Nephron progenitor cell (in vitro differentiated cells): Measurements from ENCODE around the gene CRACDL.

Experiments
- DNase-seq: peaks from one replicate; pipeline ENCODE4 v3.0.0; 2021
- H3K27ac Mint-ChIP-seq: 2 replicates; pipeline ENCODE4 v1.8.0; 2021; ENCODE audit warnings: mild to moderate bottlenecking, moderate library complexity, mixed read lengths
- H3K27me3 Mint-ChIP-seq: 2 replicates; pipeline ENCODE4 v1.8.0; 2021; ENCODE audit warnings: mild to moderate bottlenecking, low read depth, mixed read lengths; ENCODE audit not compliant: poor library complexity
- H3K36me3 Mint-ChIP-seq: 2 replicates; pipeline ENCODE4 v1.8.0; 2021; ENCODE audit warnings: low read depth, mixed read lengths
- H3K4me1 Mint-ChIP-seq: 2 replicates; pipeline ENCODE4 v1.8.0; 2021; ENCODE audit warnings: mixed read lengths
- H3K4me3 Mint-ChIP-seq: 2 replicates; pipeline ENCODE4 v1.8.0; 2021; ENCODE audit warnings: mild to moderate bottlenecking, moderate library complexity, mixed read lengths
- H3K9me3 Mint-ChIP-seq: 2 replicates; pipeline ENCODE4 v1.8.0; 2021; ENCODE audit warnings: mild to moderate bottlenecking, moderate library complexity, mixed read lengths
- TF ChIP-seq, protein P1 (sequence below): fragments of 200-600 bp; sonication (generic); IDR thresholded peaks from 2 replicates; pipeline ENCODE4 v1.5.0; 2021; ENCODE audit warnings: antibody characterized with exemption

CRACDL gene

DNA sequence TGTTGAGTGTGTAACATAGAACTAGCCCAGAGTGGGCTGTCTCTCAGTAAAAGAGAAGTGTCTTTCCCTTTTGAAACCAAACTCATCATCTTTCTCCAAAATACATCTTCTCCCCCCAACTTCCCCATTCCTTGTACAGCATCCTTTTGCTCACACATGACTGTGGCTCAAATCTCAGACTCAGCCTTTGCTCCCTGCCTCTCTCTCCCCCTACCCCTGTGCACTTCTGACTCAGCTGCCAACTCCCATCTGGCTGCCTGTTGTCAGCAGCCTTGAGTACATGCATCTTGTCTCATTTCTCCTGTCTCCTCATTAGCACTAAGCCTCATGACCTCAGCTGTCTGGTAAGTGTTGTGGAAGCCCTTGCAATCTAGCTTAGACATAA lies 187.0 kb downstream of the CRACDL start:
- H3K36me3 Mint-ChIP-seq: no peaks in the 10 kb centered on the region

DNA sequence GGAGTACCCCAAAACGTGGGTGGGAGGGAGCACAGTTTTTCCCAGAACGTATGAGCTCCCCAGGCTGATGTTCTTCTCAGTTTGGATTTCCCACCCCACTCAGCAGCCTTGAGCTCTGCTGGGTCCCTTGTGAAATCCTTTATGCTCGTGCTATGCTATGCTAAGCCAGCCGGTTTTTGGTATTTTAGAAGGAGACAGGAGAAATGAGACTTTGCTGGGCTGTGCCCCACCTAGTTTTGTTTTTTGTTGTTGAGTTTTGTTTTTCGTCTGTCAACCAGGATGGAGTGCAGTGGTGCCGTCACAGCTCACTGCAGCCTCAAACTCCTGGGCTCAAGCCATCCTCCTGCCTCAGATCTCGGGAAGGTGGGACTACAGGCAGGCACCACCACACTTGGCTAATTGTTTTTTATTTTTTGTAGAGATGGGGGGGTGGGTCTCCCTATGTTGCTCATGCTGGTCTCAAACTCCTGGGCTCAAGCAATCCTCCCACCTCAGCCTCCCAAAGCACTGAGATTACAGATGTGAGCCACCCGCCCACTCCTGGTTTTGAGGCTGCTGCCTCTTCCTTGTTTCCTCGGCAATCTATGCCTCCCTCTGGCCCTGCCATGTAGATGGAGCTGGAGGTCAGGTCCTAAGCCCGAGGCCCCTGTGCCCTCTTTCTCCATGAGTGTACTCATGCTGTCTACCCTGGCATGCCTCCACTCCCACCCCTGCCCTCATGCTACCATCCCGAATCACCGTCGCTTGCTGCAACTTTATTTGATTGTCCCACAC lies 187.5 kb downstream of the CRACDL start:
- no peak for DNase-seq
- Mint-ChIP-seq H3K4me3 (no peak overlapping the region), H3K27me3 (peaks cover 12% of the 10 kb centered on the region), H3K9me3 (peaks cover 12% of the 10 kb centered on the region), H3K36me3 (no peaks in the 10 kb centered on the region), H3K4me1 (peaks cover 15% of the 10 kb centered on the region), H3K27ac (no peak overlapping the region)
- TF ChIP-seq, protein P1, sequence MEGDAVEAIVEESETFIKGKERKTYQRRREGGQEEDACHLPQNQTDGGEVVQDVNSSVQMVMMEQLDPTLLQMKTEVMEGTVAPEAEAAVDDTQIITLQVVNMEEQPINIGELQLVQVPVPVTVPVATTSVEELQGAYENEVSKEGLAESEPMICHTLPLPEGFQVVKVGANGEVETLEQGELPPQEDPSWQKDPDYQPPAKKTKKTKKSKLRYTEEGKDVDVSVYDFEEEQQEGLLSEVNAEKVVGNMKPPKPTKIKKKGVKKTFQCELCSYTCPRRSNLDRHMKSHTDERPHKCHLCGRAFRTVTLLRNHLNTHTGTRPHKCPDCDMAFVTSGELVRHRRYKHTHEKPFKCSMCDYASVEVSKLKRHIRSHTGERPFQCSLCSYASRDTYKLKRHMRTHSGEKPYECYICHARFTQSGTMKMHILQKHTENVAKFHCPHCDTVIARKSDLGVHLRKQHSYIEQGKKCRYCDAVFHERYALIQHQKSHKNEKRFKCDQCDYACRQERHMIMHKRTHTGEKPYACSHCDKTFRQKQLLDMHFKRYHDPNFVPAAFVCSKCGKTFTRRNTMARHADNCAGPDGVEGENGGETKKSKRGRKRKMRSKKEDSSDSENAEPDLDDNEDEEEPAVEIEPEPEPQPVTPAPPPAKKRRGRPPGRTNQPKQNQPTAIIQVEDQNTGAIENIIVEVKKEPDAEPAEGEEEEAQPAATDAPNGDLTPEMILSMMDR: no peak

More for the DNA sequence above, 187.0 kb downstream of the CRACDL start:
- H3K4me3 Mint-ChIP-seq: no peak overlapping the region
- peaks cover 12% of the 10 kb centered on the region for H3K9me3 Mint-ChIP-seq
- TF ChIP-seq, protein P1: no peak
- peaks cover 15% of the 10 kb centered on the region for H3K4me1 Mint-ChIP-seq
- H3K27ac Mint-ChIP-seq: no peak overlapping the region
- peaks cover 18% of the 10 kb centered on the region for H3K27me3 Mint-ChIP-seq
- DNase-seq: no peak

DNA sequence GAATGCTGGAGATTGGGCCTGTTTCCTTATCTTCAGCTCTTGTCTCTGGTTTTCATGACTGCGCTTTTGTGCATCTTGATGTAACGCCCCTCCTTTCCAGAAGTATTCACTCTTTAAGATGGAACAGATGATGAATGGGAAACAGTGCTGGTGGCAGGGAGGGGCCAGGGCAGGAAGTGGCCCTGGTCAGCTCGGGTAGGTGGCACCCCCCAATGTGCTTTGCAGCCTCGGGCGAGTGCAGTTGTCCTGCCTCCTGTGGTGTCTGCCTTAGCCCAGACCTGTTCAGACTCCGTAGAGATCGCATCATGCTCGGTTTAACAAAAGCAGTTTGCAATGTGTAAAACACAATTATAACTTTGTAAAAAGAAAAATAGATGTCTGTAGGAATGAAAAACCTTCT lies 188.1 kb downstream of the CRACDL start:
- peaks cover 14% of the 10 kb centered on the region for H3K27me3 Mint-ChIP-seq
- H3K27ac Mint-ChIP-seq: no peak overlapping the region
- DNase-seq: no peak
- no peak overlapping the region for H3K4me3 Mint-ChIP-seq
- peaks cover 15% of the 10 kb centered on the region for H3K4me1 Mint-ChIP-seq
- H3K36me3 Mint-ChIP-seq: no peaks in the 10 kb centered on the region
- peaks cover 8% of the 10 kb centered on the region for H3K9me3 Mint-ChIP-seq
- TF ChIP-seq, protein P1: no peak

DNA sequence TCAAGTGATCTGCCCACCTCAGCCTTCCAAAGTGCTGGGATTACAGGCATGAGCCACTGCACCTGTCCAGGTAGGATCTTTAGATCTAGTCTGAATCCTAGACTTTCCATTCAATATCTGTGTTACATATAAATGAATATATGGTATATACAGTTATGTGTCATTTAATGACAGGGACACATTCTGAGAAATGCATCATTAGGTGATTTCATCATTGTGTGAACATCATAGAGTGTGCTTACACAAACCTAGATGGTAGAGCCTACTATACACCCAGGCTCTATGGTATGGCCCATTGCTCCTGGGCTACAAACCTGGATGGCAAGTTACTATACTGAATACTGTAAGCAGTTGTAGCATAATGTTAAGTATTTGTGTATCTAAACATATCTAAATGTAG lies 189.6 kb downstream of the CRACDL start:
- Mint-ChIP-seq H3K4me3 (no peak overlapping the region), H3K27ac (no peak overlapping the region), H3K36me3 (no peaks in the 10 kb centered on the region), H3K4me1 (peaks cover 15% of the 10 kb centered on the region), H3K27me3 (peaks cover 13% of the 10 kb centered on the region), H3K9me3 (no peaks in the 10 kb centered on the region)
- DNase-seq: no peak
- TF ChIP-seq, protein P1: no peak

DNA sequence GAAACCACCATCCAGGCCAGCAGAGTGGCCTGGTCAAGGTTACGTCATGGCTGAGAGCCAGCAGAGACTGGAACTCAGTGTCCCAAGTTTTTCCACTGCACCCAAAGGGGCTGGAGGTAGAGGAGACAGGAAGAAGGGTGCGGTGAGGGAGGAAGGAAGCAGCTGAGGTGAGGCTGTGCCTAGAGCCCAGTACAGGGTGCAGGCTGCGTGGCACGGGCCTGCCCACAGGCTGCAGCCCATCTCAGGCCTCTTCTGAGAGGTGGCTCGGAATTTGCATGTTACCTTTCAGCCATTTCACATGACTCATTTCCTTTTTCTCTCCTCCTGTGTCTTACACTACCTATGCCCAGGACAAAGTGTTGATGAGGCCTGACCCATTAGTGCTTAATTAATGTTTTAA lies 191.4 kb downstream of the CRACDL start:
- Mint-ChIP-seq H3K9me3 (no peaks in the 10 kb centered on the region), H3K4me3 (no peak overlapping the region), H3K36me3 (no peaks in the 10 kb centered on the region), H3K27me3 (peaks cover 10% of the 10 kb centered on the region), H3K4me1 (peaks cover 15% of the 10 kb centered on the region), H3K27ac (no peak overlapping the region)
- DNase-seq: no peak
- TF ChIP-seq, protein P1: no peak
